K562 (cell line): ENCODE results near the gene PLCD1. TPM values are rescaled to one million over a fixed set of nuclear protein-coding genes. Genes with fewer than 3 reads are reported as not detected.
A peak's percentile ranks its signal among the peaks of the same experiment; 100 is the strongest.

Source experiments
- ARID4B ChIP-seq: sonication (generic); formaldehyde crosslinking; IDR thresholded peaks from 2 replicates; pipeline ENCODE4 v1.8.0; 2022; ENCODE audit warnings: mild to moderate bottlenecking, missing genetic modification reagents
- BHLHE40 ChIP-seq: IDR thresholded peaks from 2 replicates; pipeline ENCODE4 v1.6.1; 2011; ENCODE audit warnings: low read length, improper control_type of control experiment
- ELF1 ChIP-seq: fragments of 200-800 bp; sonication (Bioruptor generic); IDR thresholded peaks from 2 replicates; pipeline ENCODE4 v1.6.1; 2016; ENCODE audit warnings: missing genetic modification characterization, missing compliant biosample characterization
- EP400 ChIP-seq: fragments of 450-650 bp; IDR thresholded peaks from 2 replicates; pipeline ENCODE4 v1.6.1; 2017; ENCODE audit warnings: antibody characterized with exemption, mild to moderate bottlenecking, moderate library complexity
- HDAC1 ChIP-seq, 2 experiments: fragments of 450-650 bp; IDR thresholded peaks; 2 replicates each; pipeline ENCODE4 v1.6.1; 2016 to 2017; ENCODE audit warnings: inconsistent platforms in 1 of 2, mild to moderate bottlenecking in 1 of 2, moderate library complexity in 1 of 2
- HNRNPLL ChIP-seq: fragments of 200-400 bp; formaldehyde crosslinking; IDR thresholded peaks from 2 replicates; pipeline ENCODE4 v1.6.1; 2017; ENCODE audit warnings: low read length, low read depth, mild to moderate bottlenecking; ENCODE audit not compliant: poor library complexity, severe bottlenecking
- NFIX ChIP-seq: fragments of 250-450 bp; sonication (Bioruptor Pico); IDR thresholded peaks from 2 replicates; pipeline ENCODE4 v1.4.0; 2020; ENCODE audit warnings: low read depth, mild to moderate bottlenecking, moderate library complexity
- NR2F6 ChIP-seq: fragments of 450-650 bp; formaldehyde crosslinking; IDR thresholded peaks from 2 replicates; pipeline ENCODE4 v1.4.0; 2020; ENCODE audit warnings: mild to moderate bottlenecking
- PRMT5 ChIP-seq: sonication (generic); formaldehyde crosslinking; IDR thresholded peaks from 2 replicates; pipeline ENCODE4 v1.5.0; 2020; ENCODE audit warnings: missing genetic modification reagents
- WHSC1 ChIP-seq: IDR thresholded peaks from one replicate; pipeline ENCODE4 v1.6.1; 2012; ENCODE audit warnings: low read length, control low read depth, inconsistent platforms
- ZBTB40 ChIP-seq, 2 experiments: fragments of 450-650 bp in 1 of 2; sonication (generic) in 1 of 2; formaldehyde crosslinking in 1 of 2; IDR thresholded peaks; 2 replicates each; pipeline versions ENCODE4 v1.7.1 to v1.9.0; 2016 to 2022; ENCODE audit warnings: inconsistent platforms in 1 of 2, mild to moderate bottlenecking in 1 of 2, missing genetic modification reagents in 1 of 2
- ZBTB8A ChIP-seq: fragments of 450-650 bp; IDR thresholded peaks from 2 replicates; pipeline ENCODE4 v1.6.1; 2018; ENCODE audit warnings: mild to moderate bottlenecking, moderate library complexity; ENCODE audit not compliant: partially characterized antibody
- ZNF57 ChIP-seq: fragments of 450-650 bp; formaldehyde crosslinking; IDR thresholded peaks from 2 replicates; pipeline ENCODE4 v1.4.0; 2020; ENCODE audit warnings: mild to moderate bottlenecking, moderate library complexity
- ZNF75A ChIP-seq: fragments of 450-650 bp; formaldehyde crosslinking; IDR thresholded peaks from 2 replicates; pipeline ENCODE4 v1.4.0; 2020; ENCODE audit warnings: mild to moderate bottlenecking
- polyA plus RNA-seq, 8 experiments: library from polyadenylated mRNA; depleted of rRNA in 4 of 8; stranded (reverse) in 5 of 8; unstranded in 3 of 8; fragments of >200 nt; fragmentation: Nextera tagmentation in 2 of 8; fragmentation: Illumina TruSeq in 1 of 8; extraction: Ambion mirVana in 2 of 8; extraction: Trizol in 1 of 8; gene quantifications; 2 replicates each; pipeline versions ENCODE4 v1.2.1 to v1.2.3, GENCODE V29; 2011 to 2014; ENCODE audit warnings: inconsistent platforms in 1 of 8, missing spikeins in 1 of 8
- total RNA-seq, 7 experiments: library from RNA; depleted of rRNA in 6 of 7; stranded (reverse); fragments of >200 nt in 6 of 7; fragmentation: Illumina TruSeq in 2 of 7; extraction: Trizol in 2 of 7; gene quantifications; 2 replicates each; pipeline versions ENCODE4 v1.2.1 to v1.2.3, GENCODE V29; 2011 to 2021; ENCODE audit warnings: low replicate concordance in 1 of 7

Gene PLCD1
- total and polyA plus RNA-seq, 9 of the 15 experiments (the other 6 are each of a cell fraction or from before 2014, with no cell fraction given): 5.4 to 209 (median 116) TPM

- TF ChIP-seq ELF1 (tag) (no peak), ARID4B (no peak), HNRNPLL (no peak), EP400 (no peak), ZBTB8A (no peak), ZBTB40 (IDR thresholded peaks at IDR 0.05) (no peak), ZBTB40 (CRISPR knock-in tag; IDR thresholded peaks at IDR 0.05) (no peak), ZNF75A (CRISPR knock-in tag) (no peak), BHLHE40 (no peak; the same call in 1 of the 2 replicates), HDAC1 (IDR thresholded peaks at IDR 0.05) (peak in 1 of 2 experiments; percentile 68; a peak in 2 of 4 replicates), NR2F6 (CRISPR knock-in tag) (no peak), NFIX (CRISPR knock-in tag) (no peak), PRMT5 (no peak), ZNF57 (no peak), WHSC1 (no peak)
Measured at GRCh38 chr3:38018296-38019266, 10.9 kb downstream of the PLCD1 start (continued).
